ENCODE data around the gene MX2.

MX2 gene

DNA sequence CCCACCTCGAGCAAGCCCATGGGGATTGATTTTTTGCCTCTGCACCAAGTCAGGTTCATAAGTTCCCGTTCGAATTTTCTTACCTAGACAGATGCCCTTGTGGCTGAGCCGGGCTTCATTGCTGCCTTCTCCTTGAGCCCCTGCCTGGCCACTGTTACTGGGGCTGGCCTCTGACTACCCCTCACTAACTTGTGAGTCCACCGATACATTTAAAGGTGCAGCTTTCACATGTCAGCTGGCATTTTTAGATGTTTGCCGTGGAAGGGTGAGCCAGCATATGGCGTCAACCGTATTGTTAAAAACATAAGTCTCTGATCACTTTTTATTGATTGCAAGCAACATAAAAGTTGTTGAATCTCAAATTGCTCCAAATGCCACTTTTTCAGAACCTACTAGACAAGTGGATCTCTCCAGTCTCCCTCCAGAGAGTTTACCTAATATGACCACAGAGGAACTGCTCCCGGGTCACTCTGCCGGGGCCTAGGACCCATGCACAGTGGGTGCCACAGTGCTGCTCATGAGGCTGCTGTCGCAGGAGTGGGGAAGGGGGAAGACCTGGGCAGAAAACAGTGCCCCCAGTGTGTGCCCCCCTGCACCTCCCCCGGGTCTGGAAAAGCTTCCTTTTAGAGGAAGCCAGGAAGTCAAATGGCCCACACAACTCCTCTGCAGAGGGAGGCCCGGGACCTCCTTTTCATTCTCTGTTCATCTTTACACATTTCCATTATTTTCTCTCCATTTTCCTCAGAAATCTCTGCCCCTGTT, 83.1 kb downstream of the MX2 start:
- no peak for DNase-seq

DNA sequence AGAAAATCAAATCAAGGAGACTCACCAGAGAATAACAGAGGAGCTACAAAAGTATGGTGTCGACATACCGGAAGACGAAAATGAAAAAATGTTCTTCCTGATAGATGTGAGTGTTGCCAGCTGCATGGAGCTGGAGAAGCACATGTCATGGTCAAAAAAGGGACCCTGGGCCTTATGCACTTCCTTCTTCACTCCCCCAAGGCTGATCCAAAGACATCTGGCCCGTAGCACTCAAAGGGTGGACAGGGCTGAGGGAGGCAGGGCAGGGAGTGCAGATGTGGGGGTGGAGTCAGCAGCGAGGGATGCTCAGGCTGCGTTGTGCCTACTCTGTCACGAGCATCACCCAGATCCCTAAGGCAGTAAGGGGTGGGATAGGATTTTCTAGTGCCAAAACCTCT, 83.6 kb downstream of the MX2 start:
- DNase-seq = no peak

GRCh38 chr21:41446586-41446985, 84.8 kb downstream of the MX2 start:
- DNase-seq = no peak

DNA sequence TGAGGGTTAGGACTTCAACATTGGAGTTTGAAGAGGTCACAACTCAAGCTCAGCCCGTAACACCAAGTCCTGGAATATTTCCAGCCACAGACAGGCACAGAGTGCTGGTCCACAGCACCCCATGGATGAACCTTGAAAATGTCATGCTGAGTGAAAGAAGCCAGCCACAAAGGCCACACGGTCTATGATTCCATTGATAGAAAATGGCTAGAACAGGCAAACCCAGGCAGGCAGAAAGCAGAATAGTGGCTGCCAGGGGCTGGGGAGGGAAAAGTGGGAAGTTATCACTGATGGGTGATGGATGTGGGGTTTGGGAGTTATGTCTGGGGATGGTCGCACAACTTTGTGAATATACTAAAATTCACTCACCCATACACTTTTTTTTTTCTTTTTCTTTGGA, 85.5 kb downstream of the MX2 start:
- no peak for DNase-seq

GRCh38 chr21:41449613-41450012, 87.8 kb downstream of the MX2 start:
- no peak for DNase-seq

GRCh38 chr21:41451753-41452676, 90.2 kb downstream of the MX2 start:
- DNase-seq = no peak

GRCh38 chr21:41453198-41453597, 91.4 kb downstream of the MX2 start:
- DNase-seq = no peak

GRCh38 chr21:41453761-41454160, 91.9 kb downstream of the MX2 start:
- no peak for DNase-seq

DNA sequence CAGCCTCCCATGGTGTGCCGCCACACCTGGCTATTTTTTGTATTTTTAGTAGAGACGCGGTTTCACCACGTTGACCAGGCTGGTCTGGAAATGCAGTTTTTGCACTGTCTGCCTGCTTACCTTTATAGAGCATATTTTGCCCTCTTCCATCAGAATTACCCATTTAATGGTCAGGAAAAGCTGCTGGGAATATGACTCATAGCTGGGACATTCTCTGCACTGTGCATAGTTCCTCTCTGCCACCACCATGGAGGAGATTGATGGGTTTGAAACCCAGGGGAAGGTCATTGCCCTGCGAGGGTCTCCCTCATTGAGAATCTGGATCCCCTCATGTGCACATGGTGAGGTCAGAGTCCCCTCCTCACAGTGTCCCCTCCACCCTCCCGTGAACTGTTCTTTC, 96.3 kb downstream of the MX2 start:
- no peak for DNase-seq

DNA sequence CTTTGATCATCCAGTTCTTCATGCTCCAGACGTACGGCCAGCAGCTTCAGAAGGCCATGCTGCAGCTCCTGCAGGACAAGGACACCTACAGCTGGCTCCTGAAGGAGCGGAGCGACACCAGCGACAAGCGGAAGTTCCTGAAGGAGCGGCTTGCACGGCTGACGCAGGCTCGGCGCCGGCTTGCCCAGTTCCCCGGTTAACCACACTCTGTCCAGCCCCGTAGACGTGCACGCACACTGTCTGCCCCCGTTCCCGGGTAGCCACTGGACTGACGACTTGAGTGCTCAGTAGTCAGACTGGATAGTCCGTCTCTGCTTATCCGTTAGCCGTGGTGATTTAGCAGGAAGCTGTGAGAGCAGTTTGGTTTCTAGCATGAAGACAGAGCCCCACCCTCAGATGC, 96.7 kb downstream of the MX2 start:
- no peak for DNase-seq
